Suprapubic skin (tissue), 3 donors: ENCODE results near the gene RAB43.

Source experiments
- CTCF ChIP-seq, 2 donors: fragments of 200-600 bp in 1 of 2; fragments of 450-650 bp in 1 of 2; sonication (generic) in 1 of 2; IDR thresholded peaks; one replicate each; pipeline ENCODE4 v1.5.1; 2016 to 2019; ENCODE audit warnings: antibody characterized with exemption in 2 of 2, mild to moderate bottlenecking in 1 of 2, moderate library complexity in 1 of 2
- POLR2A ChIP-seq, 2 donors: fragments of 450-650 bp; IDR thresholded peaks; one replicate each; pipeline ENCODE4 v1.6.1; 2017; ENCODE audit warnings: antibody characterized with exemption in 2 of 2, mild to moderate bottlenecking in 2 of 2, moderate library complexity in 2 of 2

DNA sequence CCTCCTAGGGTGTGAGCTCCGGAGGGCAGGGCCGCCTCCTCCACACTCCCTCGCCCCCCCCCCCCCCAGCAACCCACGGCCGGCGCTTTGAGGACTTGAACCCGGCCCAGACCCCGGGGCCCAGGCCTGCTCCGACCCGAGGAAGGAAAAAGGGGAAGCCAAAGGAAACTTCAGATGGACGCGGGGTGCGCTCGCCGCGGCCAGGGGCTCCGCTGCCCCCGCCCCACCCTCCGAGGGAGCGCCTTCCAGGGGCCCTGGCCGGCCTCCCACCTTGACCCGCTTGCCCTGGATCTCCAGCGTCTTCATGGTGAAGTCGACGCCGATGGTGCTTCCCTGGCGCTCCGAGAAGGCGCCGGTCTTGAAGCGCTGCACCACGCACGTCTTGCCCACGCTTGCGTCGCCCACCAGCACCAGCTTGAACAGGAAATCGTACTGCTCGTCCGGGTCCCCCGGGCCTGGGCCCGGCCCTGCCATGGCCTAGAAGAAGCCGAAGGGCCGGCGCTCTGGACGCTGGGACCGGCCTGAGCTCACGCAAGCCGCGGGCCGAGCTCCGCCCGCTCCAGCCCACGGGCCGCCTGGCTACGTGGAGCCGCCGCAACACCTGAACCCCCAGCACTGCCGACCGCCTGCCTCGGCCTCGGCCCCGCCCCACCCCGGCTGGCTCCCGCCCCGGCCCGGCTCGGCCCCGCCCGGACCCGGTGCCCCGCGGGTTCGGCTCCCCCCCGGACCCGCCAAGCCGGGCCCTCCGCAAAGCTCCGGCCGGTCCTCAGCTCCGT is 400 bp downstream of the RAB43 start:
- TF ChIP-seq POLR2A (IDR thresholded peaks at IDR 0.05) (no peak), CTCF (IDR thresholded peaks at IDR 0.05) (no peak)
